PC-9 (cell line): ENCODE data around the gene CD109. TPM values are rescaled to one million over a fixed set of nuclear protein-coding genes. Genes with fewer than 3 reads are reported as not detected.

Experiments used
- BruUV-seq: library from RNA; stranded (reverse); fragments of 400-500 nt; replicated peaks from 2 replicates; lab custom pipeline; 2021; lab: Mats Ljungman, UMichigan
- CTCF ChIA-PET: fragments of 300-600 bp; sonication (Branson Sonifier 250); formaldehyde crosslinking; loops from one replicate; lab custom pipeline; 2022; ENCODE audit warnings: antibody characterized with exemption; lab: Charles Lee
- POLR2A ChIA-PET: fragments of 300-600 bp; sonication (Branson Sonifier 250); formaldehyde crosslinking; loops from one replicate; lab custom pipeline; 2022; ENCODE audit warnings: antibody characterized with exemption; ENCODE audit not compliant: unreplicated experiment; lab: Charles Lee
- DNase-seq, 2 experiments: peaks; one replicate each; pipeline versions ENCODE4 v3.0.0 to v3.0.0-alpha.2; 2015 to 2022; ENCODE audit warnings: mixed read lengths in 1 of 2
- H2AFZ ChIP-seq: fragments of 200-600 bp; sonication (generic); 2 replicates; pipeline ENCODE4 v1.8.1; 2017; ENCODE audit warnings: antibody characterized with exemption
- H3F3A ChIP-seq: fragments of 200-600 bp; sonication (generic); 2 replicates; pipeline ENCODE4 v1.8.1; 2017; ENCODE audit warnings: antibody characterized with exemption, mild to moderate bottlenecking, low read depth; ENCODE audit not compliant: insufficient read depth
- H3K27ac ChIP-seq: fragments of 200-600 bp; sonication (generic); 2 replicates; pipeline ENCODE4 v1.6.1; 2016; ENCODE audit warnings: mixed run types
- H3K27me3 ChIP-seq: fragments of 200-600 bp; sonication (generic); 2 replicates; pipeline ENCODE4 v1.6.1; 2016; ENCODE audit warnings: low read depth, mixed run types; ENCODE audit not compliant: insufficient read depth
- H3K36me3 ChIP-seq: fragments of 200-600 bp; sonication (generic); 2 replicates; pipeline ENCODE4 v1.6.1; 2016; ENCODE audit warnings: low read depth, mixed run types
- H3K4me1 ChIP-seq: fragments of 200-600 bp; sonication (generic); replicated peaks from 2 replicates; pipeline ENCODE4 v1.6.1; 2016; ENCODE audit warnings: mixed run types; ENCODE audit not compliant: insufficient read depth
- H3K4me2 ChIP-seq: fragments of 200-600 bp; sonication (generic); 2 replicates; pipeline ENCODE4 v1.6.1; 2017; ENCODE audit warnings: mixed run types
- H3K4me3 ChIP-seq: fragments of 200-600 bp; sonication (generic); 2 replicates; pipeline ENCODE4 v1.6.1; 2016; ENCODE audit warnings: mixed run types
- H3K79me2 ChIP-seq: fragments of 200-600 bp; sonication (generic); 2 replicates; pipeline ENCODE4 v1.6.1; 2017; ENCODE audit warnings: low read depth, mixed run types
- H3K9me2 ChIP-seq: fragments of 200-600 bp; sonication (generic); 2 replicates; pipeline ENCODE4 v1.8.1; 2017; ENCODE audit warnings: mild to moderate bottlenecking; ENCODE audit not compliant: insufficient read depth
- H3K9me3 ChIP-seq: fragments of 200-600 bp; sonication (generic); 2 replicates; pipeline ENCODE4 v1.8.1; 2016; ENCODE audit warnings: low read depth; ENCODE audit not compliant: insufficient read depth
- H4K20me1 ChIP-seq: fragments of 200-600 bp; sonication (generic); 2 replicates; pipeline ENCODE4 v1.8.1; 2017; ENCODE audit not compliant: insufficient read depth
- CTCF ChIP-seq: fragments of 200-600 bp; sonication (generic); conservative IDR thresholded peaks from 2 replicates; pipeline ENCODE4 v1.6.1; 2017; ENCODE audit warnings: mixed run types, antibody characterized with exemption, mild to moderate bottlenecking, moderate library complexity
- EZH2 ChIP-seq: fragments of 200-600 bp; sonication (generic); IDR thresholded peaks from 2 replicates; pipeline ENCODE4 v1.8.0; 2017; ENCODE audit warnings: antibody characterized with exemption, low read depth
- intact Hi-C: fragments of 100-400 bp; cut with micrococcal nuclease; formaldehyde crosslinking; loops from one replicate; pipeline ENCODE4 v1.10.0; 2022; ENCODE audit not compliant: unreplicated experiment
- total RNA-seq: library from RNA; stranded (reverse); gene quantifications from 2 replicates; pipeline ENCODE4 v1.2.3, GENCODE V29; 2021

CD109 gene
- total RNA-seq, 1 experiment from 2014 or later, result 50.7 TPM

GRCh38 chr6:73733791-73734190 is 37.8 kb downstream of the CD109 start:
- CTCF ChIA-PET, result interaction anchor here (0.6 to 2.3 kb wide), 12 partner anchors 8 to 1475 kb away, joined by 3 to 16 read pairs (median 3); partner anchors contain the start of gene SLC17A5
- Histone ChIP-seq H3K36me3 (no peaks in the 10 kb centered on the region), H2AFZ (no peak overlapping the region), H3K9me2 (no peaks in the 10 kb centered on the region), H3K4me3 (no peak overlapping the region), H4K20me1 (no peaks in the 10 kb centered on the region), H3K9me3 (no peaks in the 10 kb centered on the region), H3K27me3 (no peaks in the 10 kb centered on the region), H3F3A (no peaks in the 10 kb centered on the region; the same call in 1 of the 2 replicates), H3K79me2 (no peaks in the 10 kb centered on the region), H3K27ac (no peak overlapping the region), H3K4me2 (no peak overlapping the region), H3K4me1 (no peaks in the 10 kb centered on the region)
- BruUV-seq, result no TSS peak
- intact Hi-C loops, result loop anchor here (1.0 to 5.0 kb wide), 3 partner anchors 58 to 446 kb away; no protein-coding TSS in a partner anchor
- DNase-seq, result no peak
- POLR2A ChIA-PET, result no interaction called here
- TF ChIP-seq CTCF (no peak), EZH2 (no peak)

- no peak for DNase-seq
- no peaks in the 10 kb centered on the region; the same call in 1 of the 2 replicates for H3F3A ChIP-seq
- no peak overlapping the region for H3K4me3 ChIP-seq
- intact Hi-C loops, result loop anchor here (5.0 kb wide), 1 partner anchor 448 kb away; no protein-coding TSS in a partner anchor
- H4K20me1 ChIP-seq, result no peaks in the 10 kb centered on the region
- BruUV-seq, result no TSS peak
- TF ChIP-seq EZH2 (no peak), CTCF (no peak)
- POLR2A ChIA-PET, result no interaction called here
- H3K9me3 ChIP-seq, result no peaks in the 10 kb centered on the region
- CTCF ChIA-PET, result no interaction called here
- H3K79me2 ChIP-seq, result no peaks in the 10 kb centered on the region
- H3K4me2 ChIP-seq, result no peak overlapping the region
- H3K4me1 ChIP-seq, result no peaks in the 10 kb centered on the region
- H3K27me3 ChIP-seq, result no peaks in the 10 kb centered on the region
- no peak overlapping the region for H3K27ac ChIP-seq
- no peak overlapping the region for H2AFZ ChIP-seq
- no peaks in the 10 kb centered on the region for H3K9me2 ChIP-seq
- no peaks in the 10 kb centered on the region for H3K36me3 ChIP-seq
Observed at GRCh38 chr6:73734832-73735453, 38.9 kb downstream of the CD109 start.

- intact Hi-C loops, result loop anchor here (1.0 kb wide), 2 partner anchors 1471 to 1490 kb away; no protein-coding TSS in a partner anchor
- TF ChIP-seq EZH2 (no peak), CTCF (no peak)
- ChIA-PET CTCF (interaction anchor here (0.6 to 2.2 kb wide), 6 partner anchors 60 to 1470 kb away, joined by 3 to 19 read pairs (median 4); partner anchors contain the start of gene COL12A1), POLR2A (interaction anchor here (0.7 kb wide), 1 partner anchor 206 kb away, joined by 4 read pairs; no protein-coding TSS in a partner anchor)
- Histone ChIP-seq H4K20me1 (no peaks in the 10 kb centered on the region), H3K4me2 (no peak overlapping the region), H3K4me1 (no peaks in the 10 kb centered on the region), H3K9me2 (no peaks in the 10 kb centered on the region), H3K9me3 (no peaks in the 10 kb centered on the region), H2AFZ (no peak overlapping the region), H3F3A (no peaks in the 10 kb centered on the region; the same call in 1 of the 2 replicates), H3K79me2 (no peaks in the 10 kb centered on the region), H3K27ac (no peak overlapping the region), H3K36me3 (no peaks in the 10 kb centered on the region), H3K4me3 (no peak overlapping the region), H3K27me3 (no peaks in the 10 kb centered on the region)
- no peak for DNase-seq
- no TSS peak for BruUV-seq
Observed at GRCh38 chr6:73738367-73739028, 42.5 kb downstream of the CD109 start.
